Measurements from ENCODE around the gene CADM2.

CADM2 gene

DNA sequence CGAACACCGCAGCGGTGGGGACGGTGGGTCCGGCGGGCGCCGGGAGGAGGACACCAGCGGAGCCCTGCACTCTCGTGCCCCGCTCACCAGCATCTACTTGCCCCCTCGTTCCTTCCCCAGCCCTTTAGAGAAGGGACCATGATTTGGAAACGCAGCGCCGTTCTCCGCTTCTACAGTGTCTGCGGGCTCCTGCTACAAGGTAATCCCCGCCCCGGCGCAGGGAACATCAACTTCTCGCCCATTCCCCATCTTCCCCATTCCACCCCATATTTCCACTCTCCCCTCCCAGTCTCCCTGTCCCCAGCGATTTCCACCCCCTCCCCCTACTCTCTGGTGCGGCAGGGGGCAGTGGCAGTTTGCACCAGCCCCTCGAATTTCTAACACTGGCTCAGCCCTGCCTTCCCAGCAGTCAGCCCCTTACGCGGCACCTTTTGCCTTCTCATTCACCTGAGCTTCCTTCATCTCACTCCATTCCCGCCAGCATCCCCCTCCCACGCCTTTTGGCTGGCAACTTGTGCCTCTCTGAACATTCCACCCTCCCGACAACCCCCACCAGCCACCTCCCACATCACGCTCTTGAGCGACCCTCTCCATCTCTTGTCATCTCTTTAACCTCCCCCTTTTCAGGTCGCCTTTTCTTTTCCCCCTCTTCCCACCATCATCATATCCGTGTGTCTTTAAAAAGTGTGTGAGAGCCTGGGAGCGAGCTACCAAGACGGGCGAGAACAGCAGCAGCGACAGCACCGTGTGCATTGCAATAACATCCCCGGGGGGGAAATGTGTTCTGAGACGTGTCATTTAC is 882 bp downstream of the CADM2 start:
- no peaks in the 10 kb centered on the region for H3K36me3 Mint-ChIP-seq (ENCODE audit: low read depth)
- H3K4me3 Mint-ChIP-seq: peak overlapping the region; percentile 86 to 92 (median 86)
- TF ChIP-seq, protein P1, sequence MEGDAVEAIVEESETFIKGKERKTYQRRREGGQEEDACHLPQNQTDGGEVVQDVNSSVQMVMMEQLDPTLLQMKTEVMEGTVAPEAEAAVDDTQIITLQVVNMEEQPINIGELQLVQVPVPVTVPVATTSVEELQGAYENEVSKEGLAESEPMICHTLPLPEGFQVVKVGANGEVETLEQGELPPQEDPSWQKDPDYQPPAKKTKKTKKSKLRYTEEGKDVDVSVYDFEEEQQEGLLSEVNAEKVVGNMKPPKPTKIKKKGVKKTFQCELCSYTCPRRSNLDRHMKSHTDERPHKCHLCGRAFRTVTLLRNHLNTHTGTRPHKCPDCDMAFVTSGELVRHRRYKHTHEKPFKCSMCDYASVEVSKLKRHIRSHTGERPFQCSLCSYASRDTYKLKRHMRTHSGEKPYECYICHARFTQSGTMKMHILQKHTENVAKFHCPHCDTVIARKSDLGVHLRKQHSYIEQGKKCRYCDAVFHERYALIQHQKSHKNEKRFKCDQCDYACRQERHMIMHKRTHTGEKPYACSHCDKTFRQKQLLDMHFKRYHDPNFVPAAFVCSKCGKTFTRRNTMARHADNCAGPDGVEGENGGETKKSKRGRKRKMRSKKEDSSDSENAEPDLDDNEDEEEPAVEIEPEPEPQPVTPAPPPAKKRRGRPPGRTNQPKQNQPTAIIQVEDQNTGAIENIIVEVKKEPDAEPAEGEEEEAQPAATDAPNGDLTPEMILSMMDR (IDR thresholded peaks at IDR 0.05; ENCODE audit: unreplicated experiment in 3 of 3): no peak
- no peaks in the 10 kb centered on the region for H3K9me3 Mint-ChIP-seq
- H3K4me1 Mint-ChIP-seq: peaks cover 31% of the 10 kb centered on the region
- H3K27ac Mint-ChIP-seq: no peak overlapping the region
- peaks cover 63% of the 10 kb centered on the region for H3K27me3 Mint-ChIP-seq (ENCODE audit: low read depth)

DNA sequence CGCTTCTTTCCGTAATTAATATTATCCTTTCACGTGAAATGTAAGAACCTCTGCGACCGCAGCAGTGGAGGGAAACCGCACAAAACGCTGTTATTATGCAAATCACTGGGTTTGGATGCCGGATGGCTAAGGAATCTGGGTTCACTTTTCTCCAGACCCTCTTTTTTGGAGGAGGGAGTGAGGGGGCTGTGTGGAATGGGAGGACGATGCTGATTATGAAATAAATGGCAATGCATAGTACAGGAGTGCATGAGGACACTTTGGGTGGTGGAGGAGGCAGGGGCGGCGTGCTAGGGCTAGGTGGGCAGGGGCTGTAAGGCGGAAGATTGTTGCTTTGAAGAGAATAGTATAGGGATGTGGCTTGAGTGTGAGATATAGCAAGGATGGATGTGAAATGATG is 1.8 kb downstream of the CADM2 start:
- Mint-ChIP-seq H3K9me3 (no peaks in the 10 kb centered on the region), H3K4me1 (peaks cover 38% of the 10 kb centered on the region), H3K27me3 (ENCODE audit: low read depth) (peaks cover 59% of the 10 kb centered on the region), H3K27ac (no peak overlapping the region), H3K4me3 (peak overlapping the region; percentile 86 to 92 (median 86)), H3K36me3 (ENCODE audit: low read depth) (no peaks in the 10 kb centered on the region)
- TF ChIP-seq, protein P1 (IDR thresholded peaks at IDR 0.05; ENCODE audit: unreplicated experiment in 3 of 3): no peak

DNA sequence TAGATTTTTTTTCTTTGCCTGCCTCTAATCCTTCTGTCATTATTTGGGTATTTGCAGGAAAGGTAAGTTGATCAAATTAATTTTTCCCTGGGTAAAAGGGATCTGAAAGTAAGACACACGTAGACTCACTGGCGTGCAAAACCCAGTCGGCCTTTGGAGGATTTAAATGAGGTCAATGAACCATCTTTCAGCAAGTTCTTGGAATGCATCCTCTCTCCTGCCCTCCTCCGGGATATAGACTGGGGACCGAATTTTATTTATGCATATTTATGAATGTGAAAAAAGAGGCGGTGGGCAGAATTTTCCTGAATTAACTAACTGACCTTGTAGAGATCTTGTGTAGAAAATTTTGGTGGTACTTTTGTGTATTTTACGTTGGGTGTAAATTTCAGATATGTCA is 2.2 kb downstream of the CADM2 start:
- no peak overlapping the region for H3K27ac Mint-ChIP-seq
- TF ChIP-seq, protein P1 (IDR thresholded peaks at IDR 0.05; ENCODE audit: unreplicated experiment in 3 of 3): no peak
- H3K4me1 Mint-ChIP-seq: peaks cover 42% of the 10 kb centered on the region
- H3K36me3 Mint-ChIP-seq (ENCODE audit: low read depth): no peaks in the 10 kb centered on the region
- peak overlapping the region; percentile 86 to 92 (median 86) for H3K4me3 Mint-ChIP-seq
- H3K27me3 Mint-ChIP-seq (ENCODE audit: low read depth): peaks cover 56% of the 10 kb centered on the region
- no peaks in the 10 kb centered on the region for H3K9me3 Mint-ChIP-seq

DNA sequence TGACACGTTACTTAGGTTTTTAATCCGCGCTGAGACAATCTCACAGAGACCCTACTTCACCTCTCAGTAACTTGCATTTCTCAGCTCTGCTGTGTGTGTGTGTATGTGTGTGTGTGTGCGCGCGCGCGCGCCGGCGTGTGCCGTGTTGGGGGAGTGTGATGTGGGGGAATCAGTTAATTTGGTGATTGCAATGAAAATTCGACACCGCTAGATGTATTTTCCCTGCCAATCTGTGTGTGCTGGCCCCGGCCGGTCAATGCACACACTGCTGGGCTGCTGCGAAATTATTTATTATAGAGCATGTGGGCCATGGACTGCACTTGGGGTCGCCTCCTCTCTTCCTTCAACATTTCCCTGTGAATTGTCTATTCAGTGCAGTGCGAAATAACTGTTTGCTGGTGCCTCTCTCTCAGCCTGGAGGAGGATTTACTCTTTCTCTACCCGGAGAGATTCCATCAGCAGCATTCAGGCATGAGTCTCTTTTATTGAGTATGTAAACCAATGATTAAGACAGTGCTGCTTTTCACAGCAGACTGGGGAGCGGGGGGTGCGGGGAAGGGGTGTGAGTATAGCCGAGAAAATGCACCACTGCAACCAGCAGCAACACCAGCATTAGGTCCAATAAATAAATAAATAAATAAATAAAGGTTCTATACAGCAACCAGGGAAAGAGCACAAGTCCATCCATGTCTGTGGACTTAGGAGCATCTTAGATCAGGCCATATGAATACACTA is 2.9 kb downstream of the CADM2 start:
- Mint-ChIP-seq H3K9me3 (no peaks in the 10 kb centered on the region), H3K27me3 (ENCODE audit: low read depth) (peaks cover 50% of the 10 kb centered on the region)

GRCh38 chr3:84962415-84962814 is 3.6 kb downstream of the CADM2 start:
- Mint-ChIP-seq H3K4me3 (peak overlapping the region in 2 of 3 experiments; percentile 31 to 67), H3K36me3 (ENCODE audit: low read depth) (no peaks in the 10 kb centered on the region), H3K4me1 (peaks cover 43% of the 10 kb centered on the region), H3K27me3 (ENCODE audit: low read depth) (peaks cover 43% of the 10 kb centered on the region), H3K9me3 (no peaks in the 10 kb centered on the region), H3K27ac (no peak overlapping the region)
- TF ChIP-seq, protein P1 (IDR thresholded peaks at IDR 0.05; ENCODE audit: unreplicated experiment in 3 of 3): no peak

More for the DNA sequence above, 2.9 kb downstream of the CADM2 start:
- peak overlapping the region; percentile 86 to 92 (median 86) for H3K4me3 Mint-ChIP-seq
- H3K27ac Mint-ChIP-seq: no peak overlapping the region
- TF ChIP-seq, protein P1 (IDR thresholded peaks at IDR 0.05; ENCODE audit: unreplicated experiment in 3 of 3): no peak
- H3K36me3 Mint-ChIP-seq (ENCODE audit: low read depth): no peaks in the 10 kb centered on the region
- peaks cover 42% of the 10 kb centered on the region for H3K4me1 Mint-ChIP-seq
